Stimulated activated CD4-positive, alpha-beta T cell treated with anti-CD3 and anti-CD28 coated beads, Interleukin-12 subunit alpha, Interleukin-12 subunit beta, amount 100 ng/mL, for 24 hours (primary cell): ENCODE data around the gene CPLX3.

Experiments used
- DNase-seq, 2 experiments: peaks; one replicate each; pipeline ENCODE4 v3.0.0-alpha.2; 2020; ENCODE audit warnings: low read depth in 2 of 2

CPLX3 gene

GRCh38 chr15:74870436-74871215, 44.2 kb downstream of the CPLX3 start:
- no peak for DNase-seq

GRCh38 chr15:74872702-74873035, 46.2 kb downstream of the CPLX3 start:
- no peak for DNase-seq

GRCh38 chr15:74873036-74873755, 46.8 kb downstream of the CPLX3 start, which contains the start of gene SCAMP2:
Gene SCAMP2, minus strand, starts transcription at chr15:74873365. Its CDS starts 110 bp downstream, at chr15:74873255.
- DNase-seq = peak; percentile 80 to 88

GRCh38 chr15:74873756-74874424, 47.5 kb downstream of the CPLX3 start:
- DNase-seq = no peak

GRCh38 chr15:74878273-74878672, 51.8 kb downstream of the CPLX3 start:
- no peak for DNase-seq
